Duodenal mucosa (tissue), 2 donors: ENCODE data around the gene GLP1R.
A peak's percentile ranks its signal among the peaks of the same experiment; 100 is the strongest.
"Not testable (repeated sequence)": the region's sequence is repeated elsewhere in the genome, so short reads cannot be mapped to it uniquely, and the experiment has no call there.

Experiments
- H3K27ac ChIP-seq: one replicate; pipeline ENCODE4 v1.7.0; 2013; ENCODE audit warnings: low read depth, low read length
- H3K27me3 ChIP-seq, 2 donors: one replicate each; pipeline ENCODE4 v1.7.0; 2013; ENCODE audit warnings: low read length in 2 of 2, control low read depth in 1 of 2; ENCODE audit not compliant: insufficient read depth in 2 of 2, control insufficient read depth in 1 of 2
- H3K36me3 ChIP-seq, 2 donors: one replicate each; pipeline ENCODE4 v1.7.0; 2013; ENCODE audit warnings: low read length in 2 of 2, control low read depth in 1 of 2; ENCODE audit not compliant: insufficient read depth in 2 of 2, control insufficient read depth in 1 of 2
- H3K4me1 ChIP-seq, 2 donors: one replicate each; pipeline ENCODE4 v1.7.0; 2013; ENCODE audit warnings: low read length in 2 of 2, control low read depth in 1 of 2; ENCODE audit not compliant: insufficient read depth in 2 of 2, control insufficient read depth in 1 of 2
- H3K4me3 ChIP-seq, 2 donors: one replicate each; pipeline ENCODE4 v1.7.0; 2013; ENCODE audit warnings: low read length in 2 of 2, low read depth in 1 of 2
- H3K9ac ChIP-seq, 2 donors: one replicate each; pipeline ENCODE4 v1.7.0; 2013; ENCODE audit warnings: low read length in 2 of 2, low read depth in 1 of 2
- H3K9me3 ChIP-seq, 2 donors: one replicate each; pipeline ENCODE4 v1.7.0; 2013; ENCODE audit warnings: low read length in 2 of 2, control low read depth in 1 of 2; ENCODE audit not compliant: control insufficient read depth in 1 of 2

The GLP1R gene

GRCh38 chr6:39114704-39115599 is 66.4 kb downstream of the GLP1R start, which contains the start of gene SAYSD1:
TSS of gene SAYSD1 (minus strand) at chr6:39115186. CDS start at chr6:39115089, 97 bp downstream.
- H3K27ac ChIP-seq = peak within 1 kb of the TSS; percentile 94
- peak within 1 kb of the TSS; percentile 73 to 76 for H3K9ac ChIP-seq
- H3K9me3 ChIP-seq = no peaks in the 10 kb centered on the region
- no peaks in the 10 kb centered on the region for H3K27me3 ChIP-seq
- H3K4me1 ChIP-seq = peaks cover 13 to 18% of the 10 kb centered on the region in 2 donors
- H3K36me3 ChIP-seq = peaks cover under 1 to 6% of the 10 kb centered on the region in 2 donors
- H3K4me3 ChIP-seq = peak within 1 kb of the TSS; percentile 86 to 92

- H3K27me3 ChIP-seq = no peaks in the 10 kb centered on the region
- H3K4me1 ChIP-seq = peaks cover 11% of the 10 kb centered on the region in 2 donors
- H3K9ac ChIP-seq = no peak overlapping the region
- H3K4me3 ChIP-seq = no peak overlapping the region
- no peak overlapping the region for H3K27ac ChIP-seq
- no peaks in the 10 kb centered on the region for H3K9me3 ChIP-seq
- no peaks in the 10 kb centered on the region for H3K36me3 ChIP-seq
Measured at GRCh38 chr6:39118921-39119320, 70.3 kb downstream of the GLP1R start.

GRCh38 chr6:39124114-39124513 is 75.5 kb downstream of the GLP1R start:
- H3K27me3 ChIP-seq = no peaks in the 10 kb centered on the region
- H3K27ac ChIP-seq = no peak overlapping the region

GRCh38 chr6:39128106-39128505 is 79.5 kb downstream of the GLP1R start:
- no peak overlapping the region for H3K9ac ChIP-seq
- H3K27me3 ChIP-seq = no peaks in the 10 kb centered on the region
- no peak overlapping the region for H3K27ac ChIP-seq

More at GRCh38 chr6:39124114-39124513, 75.5 kb downstream of the GLP1R start:
- Histone ChIP-seq H3K36me3 (no peaks in the 10 kb centered on the region), H3K4me1 (no peaks in the 10 kb centered on the region), H3K9ac (no peak overlapping the region), H3K9me3 (no peaks in the 10 kb centered on the region), H3K4me3 (no peak overlapping the region)

GRCh38 chr6:39128832-39129231 is 80.3 kb downstream of the GLP1R start:
- Histone ChIP-seq H3K9me3 (peaks cover 0 to 4% of the 10 kb centered on the region in 2 donors), H3K4me3 (no peak overlapping the region), H3K27me3 (no peaks in the 10 kb centered on the region), H3K36me3 (no peaks in the 10 kb centered on the region), H3K27ac (no peak overlapping the region), H3K9ac (no peak overlapping the region), H3K4me1 (no peaks in the 10 kb centered on the region)

More at GRCh38 chr6:39128106-39128505, 79.5 kb downstream of the GLP1R start:
- Histone ChIP-seq H3K36me3 (no peaks in the 10 kb centered on the region), H3K4me1 (no peaks in the 10 kb centered on the region), H3K9me3 (no peaks in the 10 kb centered on the region), H3K4me3 (no peak overlapping the region)

- Histone ChIP-seq H3K36me3 (no peaks in the 10 kb centered on the region), H3K9ac (no peak overlapping the region), H3K4me3 (no peak overlapping the region), H3K9me3 (peaks cover 0 to 4% of the 10 kb centered on the region in 2 donors), H3K27ac (no peak overlapping the region), H3K27me3 (no peaks in the 10 kb centered on the region), H3K4me1 (no peaks in the 10 kb centered on the region)
Measured at GRCh38 chr6:39130691-39131090, 82.1 kb downstream of the GLP1R start.

GRCh38 chr6:39134761-39135160 is 86.2 kb downstream of the GLP1R start:
- H3K9me3 ChIP-seq, H3K9ac ChIP-seq, H3K27ac ChIP-seq, H3K36me3 ChIP-seq, H3K27me3 ChIP-seq, H3K4me1 ChIP-seq, H3K4me3 ChIP-seq: not testable (repeated sequence)

GRCh38 chr6:39136207-39136606 is 87.6 kb downstream of the GLP1R start:
- not testable (repeated sequence) for H3K27me3 ChIP-seq, H3K9ac ChIP-seq, H3K9me3 ChIP-seq, H3K4me3 ChIP-seq, H3K36me3 ChIP-seq, H3K27ac ChIP-seq, H3K4me1 ChIP-seq

GRCh38 chr6:39137245-39137644 is 88.7 kb downstream of the GLP1R start:
- H3K4me3 ChIP-seq = no peak overlapping the region
- H3K9me3 ChIP-seq = peaks cover 0 to 8% of the 10 kb centered on the region in 2 donors
- no peak overlapping the region for H3K27ac ChIP-seq
- H3K36me3 ChIP-seq = no peaks in the 10 kb centered on the region
- H3K27me3 ChIP-seq = peaks cover 3 to 4% of the 10 kb centered on the region in 2 donors
- no peak overlapping the region for H3K9ac ChIP-seq
- H3K4me1 ChIP-seq = no peaks in the 10 kb centered on the region
